SK-N-SH (cell line): ENCODE data around the gene TM4SF4. TPM values are rescaled to one million over a fixed set of nuclear protein-coding genes. Genes with fewer than 3 reads are reported as not detected.

Source experiments
- CTCF ChIA-PET: fragments of 300-600, 350-600 bp; formaldehyde crosslinking; extraction: SDS; loops from one replicate; lab custom pipeline; 2021; lab: Yijun Ruan, JAX
- POLR2A ChIA-PET: fragments of 350-600 bp; sonication (Branson Sonifier 250); formaldehyde crosslinking; extraction: SDS; loops from one replicate; lab custom pipeline; 2020; ENCODE audit warnings: antibody characterized with exemption, inconsistent platforms; lab: Yijun Ruan, JAX
- DNase-seq: peaks from one replicate; pipeline ENCODE4 v3.0.0; 2012
- H2AFZ ChIP-seq: fragments of 200-600 bp; sonication (generic); 2 replicates; pipeline ENCODE4 v1.8.1; 2016; ENCODE audit warnings: antibody characterized with exemption, mild to moderate bottlenecking, low read depth
- H3F3A ChIP-seq: fragments of 200-600 bp; sonication (generic); replicated peaks from 2 replicates; pipeline ENCODE3; 2016; ENCODE audit warnings: antibody characterized with exemption, mild to moderate bottlenecking; ENCODE audit not compliant: insufficient read depth
- H3K27ac ChIP-seq, 2 experiments: fragments of 200-500 bp in 1 of 2; fragments of 200-600 bp in 1 of 2; sonication (Bioruptor generic) in 1 of 2; sonication (generic), shearing (Covaris generic) in 1 of 2; 2 replicates each; pipeline versions ENCODE4 v1.5.1 to v1.6.1; 2014 to 2016; ENCODE audit warnings: low read depth in 2 of 2, inconsistent platforms in 1 of 2, low read length in 1 of 2, mild to moderate bottlenecking in 1 of 2, mixed read lengths in 1 of 2
- H3K27me3 ChIP-seq: fragments of 200-600 bp; sonication (generic), shearing (Covaris generic); 2 replicates; pipeline ENCODE4 v1.6.1; 2016; ENCODE audit warnings: mixed run types; ENCODE audit not compliant: insufficient read depth
- H3K36me3 ChIP-seq, 2 experiments: fragments of 200-500 bp in 1 of 2; fragments of 200-600 bp in 1 of 2; sonication (Bioruptor generic) in 1 of 2; sonication (generic) in 1 of 2; replicated peaks in 1 of 2; 2 replicates each; pipeline versions ENCODE3 to v1.5.1; 2014 to 2016; ENCODE audit warnings: low read length in 1 of 2, mild to moderate bottlenecking in 1 of 2; ENCODE audit not compliant: insufficient read depth in 2 of 2, control insufficient read depth in 1 of 2
- H3K4me1 ChIP-seq, 2 experiments: fragments of 200-500 bp in 1 of 2; fragments of 200-600 bp in 1 of 2; sonication (Bioruptor generic) in 1 of 2; sonication (generic), shearing (Covaris generic) in 1 of 2; 2 replicates each; pipeline versions ENCODE4 v1.5.1 to v1.6.1; 2014 to 2016; ENCODE audit warnings: low read depth in 1 of 2, low read length in 1 of 2, mixed run types in 1 of 2; ENCODE audit not compliant: insufficient read depth in 2 of 2, control insufficient read depth in 1 of 2
- H3K4me2 ChIP-seq: fragments of 200-600 bp; sonication (generic), shearing (Covaris generic); 2 replicates; pipeline ENCODE4 v1.6.1; 2017; ENCODE audit warnings: mixed run types
- H3K4me3 ChIP-seq, 2 experiments: fragments of 200-500 bp in 1 of 2; fragments of 200-600 bp in 1 of 2; sonication (Bioruptor generic) in 1 of 2; sonication (generic), shearing (Covaris generic) in 1 of 2; 2 replicates each; pipeline versions ENCODE4 v1.5.1 to v1.8.1; 2014 to 2016; ENCODE audit warnings: low read depth in 2 of 2, inconsistent platforms in 1 of 2, low read length in 1 of 2, mild to moderate bottlenecking in 1 of 2, mixed read lengths in 1 of 2, moderate library complexity in 1 of 2
- H3K79me2 ChIP-seq: fragments of 200-600 bp; sonication (generic); 2 replicates; pipeline ENCODE4 v1.8.1; 2017; ENCODE audit warnings: mild to moderate bottlenecking; ENCODE audit not compliant: insufficient read depth
- H3K9ac ChIP-seq: fragments of 200-600 bp; sonication (generic); 2 replicates; pipeline ENCODE4 v1.6.1; 2017; ENCODE audit warnings: mixed run types
- H3K9me2 ChIP-seq: fragments of 200-600 bp; sonication (generic); 2 replicates; pipeline ENCODE4 v1.6.1; 2017; ENCODE audit warnings: mixed run types
- H3K9me3 ChIP-seq: fragments of 200-600 bp; sonication (generic); 2 replicates; pipeline ENCODE4 v1.6.1; 2017; ENCODE audit warnings: mixed run types, mild to moderate bottlenecking, moderate library complexity
- H4K20me1 ChIP-seq: fragments of 200-600 bp; sonication (generic); 2 replicates; pipeline ENCODE4 v1.6.1; 2017; ENCODE audit warnings: mild to moderate bottlenecking, mixed run types; ENCODE audit not compliant: insufficient read depth
- EP300 ChIP-seq, 2 experiments: IDR thresholded peaks; 2 replicates each; pipeline versions ENCODE4 v1.4.0 to v1.6.1; 2012; ENCODE audit warnings: borderline replicate concordance in 1 of 2, low read depth in 1 of 2, low read length in 1 of 2
- GATA2 ChIP-seq: sonication (generic); formaldehyde crosslinking; IDR thresholded peaks from 2 replicates; pipeline ENCODE4 v1.5.0; 2020; ENCODE audit warnings: mild to moderate bottlenecking, missing genetic modification reagents
- JUND ChIP-seq: IDR thresholded peaks from 2 replicates; pipeline ENCODE4 v1.4.0; 2012
- MEF2A ChIP-seq: IDR thresholded peaks from 2 replicates; pipeline ENCODE4 v1.4.0; 2012; ENCODE audit warnings: low read depth, borderline replicate concordance
- RCOR1 ChIP-seq: fragments of 150-350 bp; IDR thresholded peaks from 2 replicates; pipeline ENCODE4 v1.6.1; 2017; ENCODE audit warnings: antibody characterized with exemption, low read length
- RFX5 ChIP-seq: IDR thresholded peaks from 2 replicates; pipeline ENCODE4 v1.6.1; 2012; ENCODE audit warnings: mild to moderate bottlenecking, improper control_type of control experiment, low read length
- YY1 ChIP-seq: IDR thresholded peaks from 2 replicates; pipeline ENCODE4 v1.4.0; 2012; ENCODE audit warnings: low read depth, mild to moderate bottlenecking
- WGBS: methylation state at CpG from one replicate; pipeline ENCODE4 v1.1.6; 2017; ENCODE audit warnings: low lambda C conversion rate; 5-methylcytosine and 5-hydroxymethylcytosine counted together
- polyA plus RNA-seq, 3 experiments: library from polyadenylated mRNA; depleted of rRNA; stranded (reverse); fragments of >200 nt; gene quantifications; 2 replicates each; pipeline ENCODE4 v1.2.3, GENCODE V29; 2012
- TF ChIP-seq, protein P1 (sequence below): fragments of 150-350 bp; IDR thresholded peaks from 2 replicates; pipeline ENCODE4 v1.6.1; 2017; ENCODE audit warnings: antibody characterized with exemption, low read length, low read depth, borderline replicate concordance
- TF ChIP-seq, protein P2 (sequence below): fragments of 200-600 bp; sonication (generic); IDR thresholded peaks from 2 replicates; pipeline ENCODE4 v1.6.1; 2017; ENCODE audit warnings: antibody characterized with exemption, mild to moderate bottlenecking, moderate library complexity
- TF ChIP-seq, protein P3 (sequence below): IDR thresholded peaks from 2 replicates; pipeline ENCODE4; 2012
- TF ChIP-seq, protein P4 (sequence below): IDR thresholded peaks from 2 replicates; pipeline ENCODE4 v1.4.0; 2012; ENCODE audit warnings: low read depth, borderline replicate concordance

TM4SF4 gene
- polyA plus RNA-seq, 1 of the 3 experiments (the other 2 are of a cell fraction): 0.08 TPM

DNA sequence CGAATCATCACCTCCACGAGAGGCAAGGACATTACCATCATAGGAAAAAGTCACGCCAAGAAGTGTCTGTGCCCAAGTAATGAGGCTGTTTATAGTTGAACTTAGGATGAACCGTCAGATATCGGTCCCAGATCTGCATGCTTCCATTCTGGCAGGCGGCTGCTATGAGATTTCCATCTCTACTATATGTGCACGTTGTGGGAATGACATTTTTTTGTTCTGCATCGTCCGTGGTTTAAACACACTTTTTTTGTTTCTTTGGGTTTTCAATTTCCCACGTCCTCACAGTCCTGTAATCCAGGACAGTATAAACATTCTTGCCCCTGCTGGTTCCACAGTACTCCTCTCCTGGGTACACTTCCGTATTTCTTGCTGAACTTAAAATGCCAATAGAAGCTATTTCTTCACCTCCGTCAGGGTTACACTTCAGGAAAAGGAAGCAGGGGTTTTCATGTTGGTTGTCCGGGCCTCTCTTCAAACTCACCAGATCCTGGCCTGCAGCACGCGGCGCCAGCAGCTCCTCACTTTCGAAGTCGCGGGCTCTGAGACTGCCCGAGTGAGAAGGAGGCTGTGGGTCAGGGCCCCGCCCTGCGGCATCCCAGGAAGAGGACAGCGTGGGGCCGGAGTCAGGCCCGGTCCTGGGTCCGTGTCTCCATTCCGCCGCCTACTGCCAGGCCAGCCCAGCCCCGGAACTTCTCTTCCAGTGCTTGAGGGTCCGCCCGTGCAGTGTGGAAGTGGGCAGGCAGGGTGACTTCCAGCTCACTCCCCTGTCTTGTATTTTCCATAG is 9.8 kb upstream of the TM4SF4 start:
- DNase-seq: no peak
- TF ChIP-seq, protein P1, sequence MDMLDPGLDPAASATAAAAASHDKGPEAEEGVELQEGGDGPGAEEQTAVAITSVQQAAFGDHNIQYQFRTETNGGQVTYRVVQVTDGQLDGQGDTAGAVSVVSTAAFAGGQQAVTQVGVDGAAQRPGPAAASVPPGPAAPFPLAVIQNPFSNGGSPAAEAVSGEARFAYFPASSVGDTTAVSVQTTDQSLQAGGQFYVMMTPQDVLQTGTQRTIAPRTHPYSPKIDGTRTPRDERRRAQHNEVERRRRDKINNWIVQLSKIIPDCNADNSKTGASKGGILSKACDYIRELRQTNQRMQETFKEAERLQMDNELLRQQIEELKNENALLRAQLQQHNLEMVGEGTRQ: no peak
- no peak for TF ChIP-seq RFX5
- TF ChIP-seq JUND: no peak
- TF ChIP-seq MEF2A: no peak
- TF ChIP-seq, protein P2, sequence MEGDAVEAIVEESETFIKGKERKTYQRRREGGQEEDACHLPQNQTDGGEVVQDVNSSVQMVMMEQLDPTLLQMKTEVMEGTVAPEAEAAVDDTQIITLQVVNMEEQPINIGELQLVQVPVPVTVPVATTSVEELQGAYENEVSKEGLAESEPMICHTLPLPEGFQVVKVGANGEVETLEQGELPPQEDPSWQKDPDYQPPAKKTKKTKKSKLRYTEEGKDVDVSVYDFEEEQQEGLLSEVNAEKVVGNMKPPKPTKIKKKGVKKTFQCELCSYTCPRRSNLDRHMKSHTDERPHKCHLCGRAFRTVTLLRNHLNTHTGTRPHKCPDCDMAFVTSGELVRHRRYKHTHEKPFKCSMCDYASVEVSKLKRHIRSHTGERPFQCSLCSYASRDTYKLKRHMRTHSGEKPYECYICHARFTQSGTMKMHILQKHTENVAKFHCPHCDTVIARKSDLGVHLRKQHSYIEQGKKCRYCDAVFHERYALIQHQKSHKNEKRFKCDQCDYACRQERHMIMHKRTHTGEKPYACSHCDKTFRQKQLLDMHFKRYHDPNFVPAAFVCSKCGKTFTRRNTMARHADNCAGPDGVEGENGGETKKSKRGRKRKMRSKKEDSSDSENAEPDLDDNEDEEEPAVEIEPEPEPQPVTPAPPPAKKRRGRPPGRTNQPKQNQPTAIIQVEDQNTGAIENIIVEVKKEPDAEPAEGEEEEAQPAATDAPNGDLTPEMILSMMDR: no peak
- TF ChIP-seq YY1: no peak
- TF ChIP-seq, protein P3, sequence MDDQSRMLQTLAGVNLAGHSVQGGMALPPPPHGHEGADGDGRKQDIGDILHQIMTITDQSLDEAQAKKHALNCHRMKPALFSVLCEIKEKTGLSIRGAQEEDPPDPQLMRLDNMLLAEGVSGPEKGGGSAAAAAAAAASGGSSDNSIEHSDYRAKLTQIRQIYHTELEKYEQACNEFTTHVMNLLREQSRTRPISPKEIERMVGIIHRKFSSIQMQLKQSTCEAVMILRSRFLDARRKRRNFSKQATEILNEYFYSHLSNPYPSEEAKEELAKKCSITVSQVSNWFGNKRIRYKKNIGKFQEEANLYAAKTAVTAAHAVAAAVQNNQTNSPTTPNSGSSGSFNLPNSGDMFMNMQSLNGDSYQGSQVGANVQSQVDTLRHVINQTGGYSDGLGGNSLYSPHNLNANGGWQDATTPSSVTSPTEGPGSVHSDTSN: no peak
- no peak for TF ChIP-seq RCOR1
- no peak for TF ChIP-seq GATA2 (CRISPR knock-in tag)
- no peak for TF ChIP-seq EP300 (IDR thresholded peaks at IDR 0.05; ENCODE audit: borderline replicate concordance in 1 of 2, low read depth in 1 of 2, low read length in 1 of 2)
- TF ChIP-seq, protein P4, sequence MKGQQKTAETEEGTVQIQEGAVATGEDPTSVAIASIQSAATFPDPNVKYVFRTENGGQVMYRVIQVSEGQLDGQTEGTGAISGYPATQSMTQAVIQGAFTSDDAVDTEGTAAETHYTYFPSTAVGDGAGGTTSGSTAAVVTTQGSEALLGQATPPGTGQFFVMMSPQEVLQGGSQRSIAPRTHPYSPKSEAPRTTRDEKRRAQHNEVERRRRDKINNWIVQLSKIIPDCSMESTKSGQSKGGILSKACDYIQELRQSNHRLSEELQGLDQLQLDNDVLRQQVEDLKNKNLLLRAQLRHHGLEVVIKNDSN: no peak
- H3K36me3 ChIP-seq: no peaks in the 10 kb centered on the region
- no peak overlapping the region for H3K4me2 ChIP-seq
- CTCF ChIA-PET: interaction anchor here (0.6 kb wide), 1 partner anchor 342 kb away, joined by 4 read pairs; no protein-coding TSS in a partner anchor
- H4K20me1 ChIP-seq: no peaks in the 10 kb centered on the region
- H3K79me2 ChIP-seq: no peaks in the 10 kb centered on the region
- no peak overlapping the region for H3K27ac ChIP-seq
- H3K4me1 ChIP-seq: peaks cover under 1 to 20% of the 10 kb centered on the region in 2 experiments; a peak in 3 of 4 replicates
- H3K27me3 ChIP-seq: no peaks in the 10 kb centered on the region
- no peak overlapping the region for H3K9ac ChIP-seq
- POLR2A ChIA-PET: no interaction called here
- H3K4me3 ChIP-seq: no peak overlapping the region
- no peak overlapping the region for H2AFZ ChIP-seq
- WGBS: 84% methylated on average over 21 of the region's 31 CpGs
- no peaks in the 10 kb centered on the region for H3K9me3 ChIP-seq
- H3F3A ChIP-seq: no peaks in the 10 kb centered on the region
- no peaks in the 10 kb centered on the region for H3K9me2 ChIP-seq
